ENCODE measurements around the gene POLA1.

The POLA1 gene

DNA sequence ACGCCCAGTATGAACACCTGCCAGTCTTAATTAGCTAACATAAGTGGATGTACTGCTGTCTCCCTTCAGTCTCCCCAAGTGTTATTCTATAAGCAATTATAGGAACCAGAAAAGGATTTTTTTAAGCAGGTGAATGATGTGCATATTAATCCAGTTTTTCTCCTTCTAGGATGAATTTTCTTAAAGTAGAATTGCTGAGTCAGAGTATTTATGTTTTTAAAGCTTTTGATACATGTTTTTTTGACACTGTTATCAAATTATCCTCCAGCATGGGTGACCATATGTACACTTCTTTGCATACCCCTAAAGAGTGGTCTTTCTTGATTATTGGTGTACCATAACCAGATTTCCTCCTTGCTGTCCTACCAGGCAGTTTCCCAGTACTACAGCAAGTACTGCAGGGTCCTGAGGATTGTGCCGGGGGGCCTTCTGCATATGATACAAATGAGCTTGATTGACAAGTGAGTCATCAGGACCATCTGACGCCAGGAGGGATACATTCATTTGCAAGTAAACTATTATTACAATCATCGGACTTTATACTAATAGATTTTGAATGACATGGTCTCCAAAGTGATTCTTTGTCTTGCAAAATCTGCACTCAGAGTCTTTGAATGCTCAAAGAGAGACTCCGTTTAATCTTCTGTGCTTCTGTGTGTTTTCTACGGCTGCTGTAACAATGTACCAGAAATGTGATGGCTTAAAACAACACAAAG, 35.9 kb upstream of the POLA1 start:
- ATAC-seq, result no peak
- no peak for TF ChIP-seq ZFP3 (CRISPR knock-in tag; IDR thresholded peaks at IDR 0.05)
- no peak for TF ChIP-seq PPARA (CRISPR knock-in tag; IDR thresholded peaks at IDR 0.05; ENCODE audit: borderline replicate concordance)
- no peak for TF ChIP-seq TCF4 (CRISPR knock-in tag; IDR thresholded peaks at IDR 0.05; ENCODE audit: borderline replicate concordance)
- TF ChIP-seq ZFP30 (CRISPR knock-in tag; IDR thresholded peaks at IDR 0.05), result no peak
- TF ChIP-seq RARB (CRISPR knock-in tag; IDR thresholded peaks at IDR 0.05), result no peak
- no peak for TF ChIP-seq ESRRG (CRISPR knock-in tag; IDR thresholded peaks at IDR 0.05)
- no peak for TF ChIP-seq ARNTL (CRISPR knock-in tag; IDR thresholded peaks at IDR 0.05; ENCODE audit: borderline replicate concordance, low read depth)
- no peak for TF ChIP-seq SNAI2 (CRISPR knock-in tag; IDR thresholded peaks at IDR 0.05)
- TF ChIP-seq, protein P1, sequence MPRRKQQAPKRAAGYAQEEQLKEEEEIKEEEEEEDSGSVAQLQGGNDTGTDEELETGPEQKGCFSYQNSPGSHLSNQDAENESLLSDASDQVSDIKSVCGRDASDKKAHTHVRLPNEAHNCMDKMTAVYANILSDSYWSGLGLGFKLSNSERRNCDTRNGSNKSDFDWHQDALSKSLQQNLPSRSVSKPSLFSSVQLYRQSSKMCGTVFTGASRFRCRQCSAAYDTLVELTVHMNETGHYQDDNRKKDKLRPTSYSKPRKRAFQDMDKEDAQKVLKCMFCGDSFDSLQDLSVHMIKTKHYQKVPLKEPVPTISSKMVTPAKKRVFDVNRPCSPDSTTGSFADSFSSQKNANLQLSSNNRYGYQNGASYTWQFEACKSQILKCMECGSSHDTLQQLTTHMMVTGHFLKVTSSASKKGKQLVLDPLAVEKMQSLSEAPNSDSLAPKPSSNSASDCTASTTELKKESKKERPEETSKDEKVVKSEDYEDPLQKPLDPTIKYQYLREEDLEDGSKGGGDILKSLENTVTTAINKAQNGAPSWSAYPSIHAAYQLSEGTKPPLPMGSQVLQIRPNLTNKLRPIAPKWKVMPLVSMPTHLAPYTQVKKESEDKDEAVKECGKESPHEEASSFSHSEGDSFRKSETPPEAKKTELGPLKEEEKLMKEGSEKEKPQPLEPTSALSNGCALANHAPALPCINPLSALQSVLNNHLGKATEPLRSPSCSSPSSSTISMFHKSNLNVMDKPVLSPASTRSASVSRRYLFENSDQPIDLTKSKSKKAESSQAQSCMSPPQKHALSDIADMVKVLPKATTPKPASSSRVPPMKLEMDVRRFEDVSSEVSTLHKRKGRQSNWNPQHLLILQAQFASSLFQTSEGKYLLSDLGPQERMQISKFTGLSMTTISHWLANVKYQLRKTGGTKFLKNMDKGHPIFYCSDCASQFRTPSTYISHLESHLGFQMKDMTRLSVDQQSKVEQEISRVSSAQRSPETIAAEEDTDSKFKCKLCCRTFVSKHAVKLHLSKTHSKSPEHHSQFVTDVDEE (CRISPR knock-in tag; IDR thresholded peaks at IDR 0.05), result no peak
- no peak for TF ChIP-seq ISL1 (CRISPR knock-in tag; IDR thresholded peaks at IDR 0.05)

DNA sequence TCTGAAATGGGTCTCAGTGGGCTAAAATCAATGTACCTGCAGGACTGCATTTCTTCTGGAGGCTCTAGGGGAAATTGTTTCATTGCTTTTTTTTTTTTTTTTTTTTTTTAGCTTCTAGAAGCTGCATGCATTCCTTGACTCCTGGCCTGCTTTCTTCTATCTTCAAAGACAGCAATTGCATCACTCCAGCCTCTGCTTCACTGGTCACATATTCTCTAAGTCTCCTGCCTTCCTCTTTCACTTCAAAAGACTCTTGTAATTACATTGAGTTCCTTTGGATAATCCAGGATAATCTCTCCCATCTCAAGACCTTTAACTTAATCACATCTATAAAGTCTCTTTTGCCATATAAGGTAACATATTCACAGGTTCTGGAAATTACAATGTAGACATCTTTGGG, 35.3 kb upstream of the POLA1 start:
- no peak for TF ChIP-seq SNAI2 (CRISPR knock-in tag; IDR thresholded peaks at IDR 0.05)
- no peak for TF ChIP-seq TOX (CRISPR knock-in tag; IDR thresholded peaks at IDR 0.05; ENCODE audit: borderline replicate concordance)
- TF ChIP-seq CSDC2 (CRISPR knock-in tag; IDR thresholded peaks at IDR 0.05), result no peak
- TF ChIP-seq BACH2 (CRISPR knock-in tag; IDR thresholded peaks at IDR 0.05; ENCODE audit: borderline replicate concordance), result no peak
- TF ChIP-seq, protein P2, sequence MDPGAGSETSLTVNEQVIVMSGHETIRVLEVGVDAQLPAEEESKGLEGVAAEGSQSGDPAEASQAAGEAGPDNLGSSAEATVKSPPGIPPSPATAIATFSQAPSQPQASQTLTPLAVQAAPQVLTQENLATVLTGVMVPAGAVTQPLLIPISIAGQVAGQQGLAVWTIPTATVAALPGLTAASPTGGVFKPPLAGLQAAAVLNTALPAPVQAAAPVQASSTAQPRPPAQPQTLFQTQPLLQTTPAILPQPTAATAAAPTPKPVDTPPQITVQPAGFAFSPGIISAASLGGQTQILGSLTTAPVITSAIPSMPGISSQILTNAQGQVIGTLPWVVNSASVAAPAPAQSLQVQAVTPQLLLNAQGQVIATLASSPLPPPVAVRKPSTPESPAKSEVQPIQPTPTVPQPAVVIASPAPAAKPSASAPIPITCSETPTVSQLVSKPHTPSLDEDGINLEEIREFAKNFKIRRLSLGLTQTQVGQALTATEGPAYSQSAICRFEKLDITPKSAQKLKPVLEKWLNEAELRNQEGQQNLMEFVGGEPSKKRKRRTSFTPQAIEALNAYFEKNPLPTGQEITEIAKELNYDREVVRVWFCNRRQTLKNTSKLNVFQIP (CRISPR knock-in tag; IDR thresholded peaks at IDR 0.05; ENCODE audit: borderline replicate concordance, low read depth), result no peak
- TF ChIP-seq PPARA (CRISPR knock-in tag; IDR thresholded peaks at IDR 0.05; ENCODE audit: borderline replicate concordance), result no peak
- ATAC-seq, result no peak

DNA sequence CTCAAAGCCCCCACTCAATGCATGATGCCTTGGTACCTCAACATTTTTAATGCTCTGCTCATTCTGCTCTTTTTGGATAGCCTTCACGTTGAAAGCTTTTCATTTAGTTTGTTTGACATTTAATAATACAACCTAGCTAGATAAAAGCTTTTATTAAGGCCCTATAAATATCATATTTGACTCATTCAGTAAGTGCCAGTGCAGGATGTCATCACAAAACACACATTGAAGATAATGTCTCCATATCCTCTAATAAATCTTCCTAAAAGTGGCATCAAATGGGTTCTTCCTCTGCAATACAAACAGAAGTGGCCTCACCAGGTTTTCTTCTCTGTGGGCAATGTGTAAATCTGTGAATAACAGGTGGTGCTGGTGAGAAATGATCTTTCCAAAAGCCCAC, 34.6 kb upstream of the POLA1 start:
- ATAC-seq, result no peak
- TF ChIP-seq ISL1 (CRISPR knock-in tag; IDR thresholded peaks at IDR 0.05) (peak; percentile 77), OSR1 (CRISPR knock-in tag; IDR thresholded peaks at IDR 0.05) (no peak), ZNF70 (CRISPR knock-in tag; IDR thresholded peaks at IDR 0.05) (no peak), ZNF8 (CRISPR knock-in tag; IDR thresholded peaks at IDR 0.05) (no peak), RARB (CRISPR knock-in tag; IDR thresholded peaks at IDR 0.05) (no peak), GLIS3 (CRISPR knock-in tag; IDR thresholded peaks at IDR 0.05) (no peak), ZFP3 (CRISPR knock-in tag; IDR thresholded peaks at IDR 0.05) (no peak)
- TF ChIP-seq, protein P3, sequence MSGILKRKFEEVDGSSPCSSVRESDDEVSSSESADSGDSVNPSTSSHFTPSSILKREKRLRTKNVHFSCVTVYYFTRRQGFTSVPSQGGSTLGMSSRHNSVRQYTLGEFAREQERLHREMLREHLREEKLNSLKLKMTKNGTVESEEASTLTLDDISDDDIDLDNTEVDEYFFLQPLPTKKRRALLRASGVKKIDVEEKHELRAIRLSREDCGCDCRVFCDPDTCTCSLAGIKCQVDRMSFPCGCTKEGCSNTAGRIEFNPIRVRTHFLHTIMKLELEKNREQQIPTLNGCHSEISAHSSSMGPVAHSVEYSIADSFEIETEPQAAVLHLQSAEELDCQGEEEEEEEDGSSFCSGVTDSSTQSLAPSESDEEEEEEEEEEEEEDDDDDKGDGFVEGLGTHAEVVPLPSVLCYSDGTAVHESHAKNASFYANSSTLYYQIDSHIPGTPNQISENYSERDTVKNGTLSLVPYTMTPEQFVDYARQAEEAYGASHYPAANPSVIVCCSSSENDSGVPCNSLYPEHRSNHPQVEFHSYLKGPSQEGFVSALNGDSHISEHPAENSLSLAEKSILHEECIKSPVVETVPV (CRISPR knock-in tag; IDR thresholded peaks at IDR 0.05), result no peak

DNA sequence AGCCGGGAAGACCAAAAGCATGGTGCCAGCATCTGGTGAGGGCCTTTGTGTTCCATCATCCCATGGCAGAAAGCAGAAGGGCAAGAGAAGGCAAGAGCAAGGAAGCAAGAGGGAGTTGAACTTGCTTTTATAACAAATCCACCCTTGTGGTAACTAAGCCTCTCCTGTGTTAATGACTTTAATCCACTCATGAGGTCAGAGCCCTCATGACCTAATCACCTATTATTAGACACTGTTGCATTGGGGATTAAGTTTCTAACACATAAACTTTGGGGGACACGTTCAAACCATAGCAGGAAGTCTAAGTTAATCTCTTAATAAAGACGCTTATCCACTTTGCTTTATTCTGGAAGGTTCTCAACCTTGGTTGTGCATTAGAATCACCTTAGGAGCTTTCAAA, 34.1 kb upstream of the POLA1 start:
- no peak for ATAC-seq

More for the DNA sequence above, 34.1 kb upstream of the POLA1 start:
- TF ChIP-seq, protein P4, sequence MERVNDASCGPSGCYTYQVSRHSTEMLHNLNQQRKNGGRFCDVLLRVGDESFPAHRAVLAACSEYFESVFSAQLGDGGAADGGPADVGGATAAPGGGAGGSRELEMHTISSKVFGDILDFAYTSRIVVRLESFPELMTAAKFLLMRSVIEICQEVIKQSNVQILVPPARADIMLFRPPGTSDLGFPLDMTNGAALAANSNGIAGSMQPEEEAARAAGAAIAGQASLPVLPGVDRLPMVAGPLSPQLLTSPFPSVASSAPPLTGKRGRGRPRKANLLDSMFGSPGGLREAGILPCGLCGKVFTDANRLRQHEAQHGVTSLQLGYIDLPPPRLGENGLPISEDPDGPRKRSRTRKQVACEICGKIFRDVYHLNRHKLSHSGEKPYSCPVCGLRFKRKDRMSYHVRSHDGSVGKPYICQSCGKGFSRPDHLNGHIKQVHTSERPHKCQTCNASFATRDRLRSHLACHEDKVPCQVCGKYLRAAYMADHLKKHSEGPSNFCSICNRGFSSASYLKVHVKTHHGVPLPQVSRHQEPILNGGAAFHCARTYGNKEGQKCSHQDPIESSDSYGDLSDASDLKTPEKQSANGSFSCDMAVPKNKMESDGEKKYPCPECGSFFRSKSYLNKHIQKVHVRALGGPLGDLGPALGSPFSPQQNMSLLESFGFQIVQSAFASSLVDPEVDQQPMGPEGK (CRISPR knock-in tag; IDR thresholded peaks at IDR 0.05; ENCODE audit: borderline replicate concordance), result no peak
- TF ChIP-seq PPARA (CRISPR knock-in tag; IDR thresholded peaks at IDR 0.05; ENCODE audit: borderline replicate concordance) (no peak), GLIS3 (CRISPR knock-in tag; IDR thresholded peaks at IDR 0.05) (no peak), ZNF70 (CRISPR knock-in tag; IDR thresholded peaks at IDR 0.05) (no peak), ISL1 (CRISPR knock-in tag; IDR thresholded peaks at IDR 0.05) (no peak), ARNTL (CRISPR knock-in tag; IDR thresholded peaks at IDR 0.05; ENCODE audit: borderline replicate concordance, low read depth) (no peak), OSR1 (CRISPR knock-in tag; IDR thresholded peaks at IDR 0.05) (no peak)
- TF ChIP-seq, protein P2 (CRISPR knock-in tag; IDR thresholded peaks at IDR 0.05; ENCODE audit: borderline replicate concordance, low read depth), result no peak
- TF ChIP-seq, protein P1 (CRISPR knock-in tag; IDR thresholded peaks at IDR 0.05), result no peak
